DMS114 treated with DMSO at 0.1 percent for 48 hours (cell line): Measurements from ENCODE around the gene NACAD.

Source experiments
- DNase-seq: peaks from one replicate; lab custom pipeline; 2025; ENCODE audit not compliant: unreplicated experiment; lab: John Stamatoyannopoulos, UW

The NACAD gene

GRCh38 chr7:45088821-45089340 lies at the start of gene NACAD:
Gene NACAD (minus strand): TSS chr7:45088969. CDS start chr7:45088894, 75 bp downstream.
- DNase-seq: peak; percentile 72

GRCh38 chr7:45136106-45137060 lies 47.6 kb upstream of the NACAD start:
- peak; percentile 64 for DNase-seq

GRCh38 chr7:45133877-45134276 lies 45.1 kb upstream of the NACAD start:
- DNase-seq: no peak

- DNase-seq: no peak
These were observed 44.6 kb upstream of the NACAD start for GRCh38 chr7:45133352-45133751.

GRCh38 chr7:45132708-45133320 lies 44.0 kb upstream of the NACAD start:
- DNase-seq: no peak

- no peak for DNase-seq
These were observed 43.1 kb upstream of the NACAD start for GRCh38 chr7:45131891-45132290.

GRCh38 chr7:45130910-45131309 lies 42.1 kb upstream of the NACAD start:
- no peak for DNase-seq

GRCh38 chr7:45129906-45130305 lies 41.1 kb upstream of the NACAD start:
- no peak for DNase-seq

GRCh38 chr7:45129181-45129800 lies 40.5 kb upstream of the NACAD start:
- DNase-seq: no peak

- no peak for DNase-seq
These were observed 38.2 kb upstream of the NACAD start for GRCh38 chr7:45126920-45127319.

- DNase-seq: no peak
These were observed 37.4 kb upstream of the NACAD start for GRCh38 chr7:45126201-45126600.

- no peak for DNase-seq
These were observed 36.6 kb upstream of the NACAD start for GRCh38 chr7:45125193-45125904.

GRCh38 chr7:45123913-45124710 lies 35.3 kb upstream of the NACAD start:
- DNase-seq: no peak

- DNase-seq: no peak
These were observed 34.4 kb upstream of the NACAD start for GRCh38 chr7:45122975-45123860.

- DNase-seq: no peak
These were observed 30.8 kb upstream of the NACAD start for GRCh38 chr7:45119550-45119949.

- DNase-seq: no peak
These were observed 30.1 kb upstream of the NACAD start for GRCh38 chr7:45118889-45119331.

- no peak for DNase-seq
These were observed 29.5 kb upstream of the NACAD start for GRCh38 chr7:45118292-45118691.

GRCh38 chr7:45117582-45117981 lies 28.8 kb upstream of the NACAD start:
- DNase-seq: no peak

- no peak for DNase-seq
These were observed 27.3 kb upstream of the NACAD start for GRCh38 chr7:45116048-45116447.
